GM20431 (cell line): ENCODE results near the gene AP3M1.
"Not testable (repeated sequence)": the region's sequence is repeated elsewhere in the genome, so short reads cannot be mapped to it uniquely, and the experiment has no call there.

ENCODE experiments used
- in situ Hi-C: fragments of 300-500 bp; cut with MseI, MboI; formaldehyde crosslinking; loops from one replicate; pipeline ENCODE4 v1.15.0; 2020; ENCODE audit warnings: low sequenced_read_pairs; ENCODE audit not compliant: unreplicated experiment

Gene AP3M1, protein sequence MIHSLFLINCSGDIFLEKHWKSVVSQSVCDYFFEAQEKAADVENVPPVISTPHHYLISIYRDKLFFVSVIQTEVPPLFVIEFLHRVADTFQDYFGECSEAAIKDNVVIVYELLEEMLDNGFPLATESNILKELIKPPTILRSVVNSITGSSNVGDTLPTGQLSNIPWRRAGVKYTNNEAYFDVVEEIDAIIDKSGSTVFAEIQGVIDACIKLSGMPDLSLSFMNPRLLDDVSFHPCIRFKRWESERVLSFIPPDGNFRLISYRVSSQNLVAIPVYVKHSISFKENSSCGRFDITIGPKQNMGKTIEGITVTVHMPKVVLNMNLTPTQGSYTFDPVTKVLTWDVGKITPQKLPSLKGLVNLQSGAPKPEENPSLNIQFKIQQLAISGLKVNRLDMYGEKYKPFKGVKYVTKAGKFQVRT

DNA sequence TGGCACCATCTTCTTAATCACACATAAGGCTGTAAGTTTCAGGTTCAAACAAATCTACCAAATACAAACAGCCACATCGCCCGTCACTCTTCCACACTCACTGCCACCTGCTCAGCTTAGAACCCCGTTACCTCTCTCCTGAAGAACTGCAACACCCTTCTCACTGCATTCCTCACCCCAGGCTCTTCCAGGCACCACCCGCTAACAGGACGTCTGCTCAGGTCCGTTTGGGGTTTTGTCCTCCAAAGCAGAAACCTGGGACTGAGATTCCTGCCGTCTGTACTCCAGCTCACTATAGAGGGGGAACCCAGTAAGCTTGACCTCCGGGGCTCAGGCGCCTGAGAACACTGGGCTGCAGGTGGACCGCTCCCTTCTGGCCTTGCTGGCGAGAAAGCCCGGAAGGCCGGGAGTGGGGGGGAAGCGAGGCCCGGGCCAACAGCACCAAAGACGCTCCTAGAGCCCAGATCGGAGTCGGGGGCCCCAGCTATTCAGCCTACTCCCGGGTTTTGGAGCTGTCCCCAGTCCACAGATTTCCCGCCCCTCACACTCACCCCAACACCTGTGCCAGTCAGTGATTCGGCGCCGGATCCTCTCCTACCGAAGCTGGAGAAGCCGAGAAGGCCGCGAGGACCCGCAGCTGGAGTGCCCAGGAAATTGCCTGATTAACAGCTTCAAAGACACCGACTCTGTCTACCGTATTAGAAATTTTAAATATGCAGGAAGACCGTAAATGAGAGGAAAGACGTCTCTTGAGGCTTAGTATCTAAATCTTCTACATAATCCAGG, at the start of gene AP3M1:
TSS of gene AP3M1 (minus strand) at position 625 of the 786 bp plus-strand sequence. CDS start 12,449 bp downstream, outside the sequence.
- in situ Hi-C loops, result no loop called here

DNA sequence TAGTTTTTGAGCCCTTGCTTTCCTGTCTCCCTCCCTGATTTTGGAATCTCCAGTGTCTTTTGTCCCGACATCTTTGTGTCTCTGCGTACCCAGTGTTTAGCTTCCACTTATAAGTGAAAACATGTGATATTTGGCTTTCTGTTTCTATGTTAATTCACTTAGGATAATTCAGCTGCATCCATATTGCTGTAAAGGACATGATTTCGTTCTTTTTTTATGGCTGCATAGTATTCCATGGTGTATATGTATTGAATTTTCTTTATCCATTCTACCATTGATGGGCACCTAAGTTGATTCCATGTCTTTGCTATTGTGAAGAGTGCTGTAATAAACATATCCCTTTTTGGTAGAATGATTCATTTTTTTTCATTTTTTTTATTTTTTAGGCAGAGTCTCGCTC, 48.7 kb upstream of the AP3M1 start:
- in situ Hi-C loops, result no loop called here

DNA sequence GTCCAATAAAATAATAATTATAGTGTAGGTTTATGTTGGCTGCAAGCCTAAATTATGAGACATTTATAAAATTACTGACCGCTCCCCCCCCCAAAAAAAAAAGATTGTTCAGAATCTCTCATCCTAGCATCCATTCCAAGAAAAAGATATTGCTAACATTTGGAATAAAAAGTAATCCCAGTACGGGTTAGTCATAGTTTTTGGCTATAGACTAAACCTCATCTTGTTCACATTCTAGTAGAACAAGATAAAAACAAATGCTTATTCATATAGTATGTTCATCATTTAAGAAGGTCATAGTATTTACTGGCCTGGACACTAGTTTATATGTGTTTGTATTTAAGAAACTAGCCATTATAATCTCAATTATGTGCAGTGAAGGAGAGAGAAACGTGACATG, 44.4 kb upstream of the AP3M1 start:
- in situ Hi-C loops, result no loop called here

DNA sequence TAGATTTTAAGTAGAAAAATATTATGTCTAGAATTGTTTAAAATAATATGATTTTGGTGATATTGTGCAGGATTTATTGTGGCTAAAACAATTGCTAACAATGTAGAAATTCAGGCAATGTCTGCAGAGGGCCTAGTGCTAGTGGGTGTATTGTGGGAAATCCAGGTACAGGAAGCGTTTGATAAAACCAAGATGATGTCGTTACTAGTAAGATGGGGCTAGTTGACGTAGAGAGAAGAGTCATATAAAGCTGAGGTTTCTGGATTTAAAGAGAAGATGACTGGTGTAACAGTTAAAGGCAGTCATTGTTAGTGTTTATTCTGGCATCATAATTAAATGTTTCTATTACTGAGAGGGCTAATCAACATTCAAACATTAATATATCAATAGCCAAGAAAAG, 43.9 kb upstream of the AP3M1 start:
- in situ Hi-C loops, result no loop called here

DNA sequence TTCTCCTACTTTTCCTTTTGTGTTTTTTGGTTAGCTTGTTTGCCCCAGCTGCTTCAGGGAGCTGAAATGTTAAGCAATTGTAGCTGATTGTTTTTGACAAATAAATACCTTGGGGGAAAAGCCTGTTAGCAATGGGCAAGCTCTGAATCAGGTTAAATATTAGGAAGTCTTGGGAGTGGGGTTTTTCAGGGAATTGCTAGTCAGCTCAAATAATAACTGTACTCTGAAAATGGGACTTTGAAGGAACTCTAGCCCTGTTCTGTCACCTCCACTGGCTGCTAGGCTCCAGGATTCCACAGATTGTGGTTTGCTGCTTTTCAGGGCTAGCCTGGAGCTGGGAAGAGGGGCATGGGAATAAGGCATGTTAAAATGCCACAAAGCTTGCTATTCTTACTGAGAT, 39.9 kb upstream of the AP3M1 start:
- in situ Hi-C loops, result no loop called here

DNA sequence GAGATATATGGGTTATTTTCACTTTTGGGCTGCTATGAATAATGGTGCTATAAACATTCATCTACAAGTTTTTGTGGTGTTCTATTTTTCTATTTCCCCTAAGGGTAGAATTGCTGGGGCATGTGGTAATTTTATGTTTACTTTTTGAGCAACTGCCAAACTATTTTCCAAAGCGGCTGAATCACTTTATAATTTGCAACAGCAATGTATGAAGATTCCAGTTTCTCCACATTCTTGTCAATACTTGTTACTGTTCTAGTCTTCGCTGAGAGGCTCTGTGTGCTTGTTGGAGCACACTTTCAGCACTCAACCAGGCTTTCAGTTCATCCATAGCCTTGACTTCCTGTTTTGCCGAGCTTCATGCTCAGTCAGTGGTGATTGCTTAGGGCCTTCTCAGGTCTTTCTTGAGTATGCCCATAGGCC, 39.4 kb upstream of the AP3M1 start:
- in situ Hi-C loops, result no loop called here

DNA sequence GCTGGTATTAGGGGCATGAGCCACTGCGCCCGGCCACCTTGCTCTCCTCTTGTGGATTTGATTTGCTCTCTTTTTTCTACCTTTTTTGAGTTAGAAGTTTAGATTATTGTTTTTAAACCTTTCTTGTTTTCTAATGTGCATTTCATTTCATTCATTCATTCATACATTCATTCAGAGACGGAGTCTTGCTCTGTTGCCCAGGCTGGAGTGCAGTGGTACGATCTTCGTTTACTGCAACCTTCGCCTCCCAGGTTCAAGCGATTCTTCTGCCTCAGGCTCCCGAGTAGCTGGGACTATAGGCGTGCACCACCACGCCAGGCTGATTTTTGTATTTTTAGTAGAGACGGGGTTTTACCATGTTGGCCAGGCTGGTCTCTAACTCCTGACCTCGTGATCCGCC, 38.0 kb upstream of the AP3M1 start:
- in situ Hi-C loops, result not testable (repeated sequence)

DNA sequence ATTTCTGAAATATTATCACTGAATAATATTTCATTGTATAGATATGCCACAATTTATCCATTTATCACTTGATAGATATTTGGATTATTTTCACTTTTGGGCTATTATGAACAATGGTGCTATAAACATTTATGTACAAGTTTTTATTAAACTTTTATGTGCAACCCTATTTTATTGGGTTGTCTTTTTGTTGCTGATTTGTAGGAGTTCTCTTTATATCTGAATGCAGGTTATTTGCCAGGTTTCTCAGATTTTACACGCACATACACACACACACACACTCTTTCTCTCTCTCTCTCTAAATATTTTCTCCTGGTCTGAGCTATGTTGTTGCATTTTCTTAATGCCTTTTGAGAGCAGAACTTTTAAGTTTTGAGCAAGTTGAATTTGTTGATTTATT, 36.6 kb upstream of the AP3M1 start:
- in situ Hi-C loops, result no loop called here

DNA sequence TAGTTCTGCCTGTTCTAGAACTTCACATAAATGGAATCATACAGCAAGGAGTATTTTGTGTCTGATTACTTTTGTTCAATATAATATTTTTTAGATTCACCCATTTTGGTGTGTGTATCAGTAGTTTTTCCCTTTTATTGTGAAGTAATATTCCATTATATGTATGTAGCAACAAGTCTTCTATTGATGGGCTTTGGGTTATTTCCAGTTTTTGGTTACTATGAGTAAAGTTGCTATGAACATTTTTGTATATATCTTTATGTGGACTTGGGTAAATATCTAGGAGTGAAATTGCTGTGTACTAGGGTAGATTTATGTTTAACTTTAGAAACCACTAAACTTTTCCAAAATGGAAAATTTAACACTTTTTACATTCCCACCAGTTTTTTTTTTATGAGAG, 36.0 kb upstream of the AP3M1 start:
- in situ Hi-C loops, result no loop called here

DNA sequence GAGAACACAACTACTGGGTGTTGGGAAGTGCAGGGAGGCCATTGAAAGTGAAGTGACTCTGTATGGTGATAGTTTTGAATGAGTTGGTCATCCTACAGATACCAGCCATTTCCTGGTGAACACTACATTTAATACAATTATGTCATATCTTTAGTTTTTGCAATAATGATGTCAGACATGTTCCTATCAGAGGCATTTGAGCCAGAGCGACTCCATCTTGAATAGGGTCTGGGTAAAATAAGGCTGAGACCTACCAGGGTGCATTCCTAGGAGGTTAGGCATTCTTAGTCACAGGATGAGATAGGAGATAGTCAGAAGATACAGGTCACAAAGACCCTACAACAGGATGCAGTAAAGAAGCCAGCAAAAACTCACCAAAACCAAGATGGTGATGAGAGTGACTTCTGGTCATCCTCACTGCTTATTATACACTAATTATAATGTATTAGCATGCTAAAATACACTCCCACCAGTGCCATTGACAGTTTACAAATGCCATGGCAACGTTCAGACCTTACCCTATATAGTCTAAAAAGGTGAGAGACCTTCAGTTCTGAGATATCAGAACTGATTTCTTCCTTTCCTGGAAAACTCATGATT, 28.6 kb upstream of the AP3M1 start:
- in situ Hi-C loops, result no loop called here

DNA sequence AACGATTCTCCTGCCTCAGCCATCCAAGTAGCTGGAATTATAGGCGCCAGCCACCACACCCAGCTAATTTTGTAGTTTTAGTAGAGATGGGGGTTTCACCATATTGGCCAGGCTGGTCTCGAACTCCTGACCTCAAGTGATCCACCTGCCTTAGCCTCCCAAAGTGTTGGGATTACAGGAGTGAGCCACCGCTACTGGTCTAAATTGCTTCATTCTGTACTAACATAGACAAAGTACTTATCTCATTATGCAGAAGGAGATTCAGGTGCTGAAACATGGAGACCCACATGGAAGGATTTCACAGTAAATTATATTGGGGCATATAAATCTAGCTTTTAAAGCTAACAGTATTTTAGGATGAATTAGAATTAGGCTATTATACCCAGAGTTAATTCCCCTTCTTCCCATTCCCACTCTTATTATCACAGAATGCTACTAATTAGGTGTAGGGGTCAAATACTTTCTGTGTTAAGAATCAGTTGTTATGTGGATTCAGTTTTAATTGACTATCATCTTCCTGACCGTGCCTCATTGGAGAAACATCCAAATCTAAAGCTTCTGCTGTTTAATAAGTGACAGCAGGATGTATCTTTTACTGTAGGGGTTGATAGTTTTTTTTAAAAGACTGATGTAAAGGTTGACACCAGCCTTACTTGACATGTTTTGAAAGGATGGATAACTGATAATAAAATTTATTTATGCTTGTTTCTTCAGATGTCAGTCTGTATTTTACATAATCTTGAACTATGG, 27.6 kb upstream of the AP3M1 start:
- in situ Hi-C loops, result no loop called here

DNA sequence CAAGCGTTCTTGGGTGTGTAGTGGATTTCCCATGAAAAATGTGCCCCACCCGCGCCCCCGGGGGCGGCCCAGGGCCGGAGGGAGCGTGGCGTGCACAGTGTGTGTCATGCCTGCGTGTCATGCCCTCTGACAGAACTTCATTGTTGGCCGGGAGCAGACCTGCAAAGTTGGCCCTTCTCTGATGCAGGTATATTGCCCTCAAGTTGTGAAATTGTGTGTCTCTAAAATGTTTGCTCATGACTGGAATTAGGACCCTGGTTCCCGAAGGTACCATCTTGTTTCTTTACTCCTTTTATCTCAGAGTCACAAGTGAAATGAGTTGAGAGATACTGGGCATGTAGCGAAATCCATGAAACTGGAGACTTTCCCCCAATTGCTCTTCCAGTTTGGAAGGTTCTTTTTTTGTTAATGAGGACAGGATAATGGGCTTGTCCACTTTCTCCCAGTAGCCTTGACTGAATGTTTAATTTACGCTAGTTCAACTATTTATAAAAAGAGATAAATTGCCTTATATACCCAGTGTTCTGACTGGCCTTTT, 26.6 kb upstream of the AP3M1 start:
- in situ Hi-C loops, result no loop called here

DNA sequence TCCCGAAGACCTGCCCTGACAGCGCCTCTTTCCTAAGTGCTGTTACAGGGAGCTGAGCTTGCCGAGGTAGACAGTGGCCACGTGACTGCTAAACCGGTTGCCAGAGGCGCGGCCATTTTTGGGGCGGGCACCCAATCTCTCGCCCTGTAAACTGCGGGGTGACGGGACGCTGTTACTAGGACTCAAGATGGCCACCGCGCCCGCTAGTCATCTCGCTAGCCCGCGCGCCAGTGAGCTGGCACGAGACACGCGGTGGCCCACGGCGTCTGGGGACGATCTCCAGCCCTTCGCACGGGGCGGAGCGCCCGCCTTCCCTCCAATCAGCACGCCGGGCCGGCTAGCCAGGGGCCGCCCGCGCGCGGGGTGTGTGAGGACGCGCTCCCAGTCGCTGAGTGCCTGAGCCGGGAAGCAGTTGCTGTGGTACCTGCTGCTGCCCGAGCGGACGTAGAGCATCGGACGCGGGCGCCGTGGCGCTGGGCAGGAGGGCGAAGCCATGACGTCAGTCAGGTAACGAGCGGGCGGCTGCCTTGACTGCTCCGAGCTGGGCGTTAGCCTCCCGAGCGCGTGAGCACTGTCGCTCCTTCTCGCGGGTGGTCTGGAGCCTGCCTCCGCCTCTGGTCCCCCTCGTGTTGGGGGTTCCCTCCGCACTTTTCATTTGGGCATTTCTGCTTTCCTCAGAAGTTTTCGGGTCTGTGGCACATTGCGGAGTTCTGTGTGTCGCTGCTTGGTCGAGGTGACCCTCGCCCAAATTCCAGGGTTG, 25.9 kb upstream of the AP3M1 start:
- in situ Hi-C loops, result no loop called here

DNA sequence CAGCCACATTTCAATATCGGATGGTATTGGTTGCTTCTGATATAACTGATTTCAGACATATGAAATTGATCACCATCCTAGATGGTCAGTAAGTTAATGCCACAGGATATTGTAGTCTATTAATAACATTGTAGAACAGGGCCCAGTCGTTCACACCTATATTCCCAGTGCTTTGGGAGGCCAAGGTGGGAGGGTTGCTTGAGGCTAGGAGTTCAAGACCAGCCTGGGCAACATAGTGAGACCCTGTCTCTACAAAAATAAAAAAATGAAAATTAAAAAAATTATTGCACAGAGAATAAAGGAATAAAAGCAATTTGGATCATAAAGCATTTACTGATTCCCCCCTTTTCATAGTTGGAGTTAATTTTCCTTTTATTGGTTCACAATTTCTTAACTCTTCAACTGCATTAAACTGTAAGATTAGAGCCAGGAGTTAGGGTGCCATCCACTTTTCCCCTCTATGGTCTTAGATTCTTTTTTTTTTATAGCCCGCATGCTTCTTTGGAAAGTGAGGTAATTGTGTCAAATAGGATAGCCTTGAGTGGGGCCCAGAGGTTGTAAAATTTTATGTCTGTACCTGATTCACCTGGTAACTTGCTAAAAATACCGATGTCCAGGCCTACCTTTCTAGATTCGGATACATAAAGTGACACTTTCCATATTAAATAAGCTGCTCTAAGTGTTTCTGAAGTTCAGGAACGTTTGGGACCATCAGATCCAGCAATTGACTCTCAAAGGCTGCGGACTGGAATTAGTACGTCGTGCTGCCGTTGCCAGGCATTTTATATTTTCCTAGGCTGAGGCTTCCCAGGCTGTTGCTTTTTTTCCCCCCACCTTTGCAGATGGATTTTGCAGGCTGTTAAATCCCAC, 25.1 kb upstream of the AP3M1 start:
- in situ Hi-C loops, result no loop called here

DNA sequence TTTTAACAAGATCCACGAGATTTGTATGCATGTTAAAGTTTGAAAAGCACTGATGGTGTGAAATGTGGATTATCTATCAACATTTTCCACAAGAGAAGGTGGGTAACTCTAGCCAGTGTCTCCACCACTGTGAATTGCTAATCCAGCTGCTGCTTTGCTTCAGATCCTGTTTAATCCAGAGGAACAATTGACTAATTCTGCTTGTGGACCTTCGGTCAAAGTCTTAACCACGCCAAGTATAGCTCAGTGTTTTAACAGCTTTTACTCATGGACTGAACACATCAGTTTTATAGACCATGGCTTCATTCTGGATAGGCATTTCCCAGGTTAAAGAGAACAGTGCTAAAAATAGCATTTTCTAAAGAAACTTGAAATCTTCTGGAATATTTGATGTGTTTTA, 23.9 kb upstream of the AP3M1 start:
- in situ Hi-C loops, result no loop called here

DNA sequence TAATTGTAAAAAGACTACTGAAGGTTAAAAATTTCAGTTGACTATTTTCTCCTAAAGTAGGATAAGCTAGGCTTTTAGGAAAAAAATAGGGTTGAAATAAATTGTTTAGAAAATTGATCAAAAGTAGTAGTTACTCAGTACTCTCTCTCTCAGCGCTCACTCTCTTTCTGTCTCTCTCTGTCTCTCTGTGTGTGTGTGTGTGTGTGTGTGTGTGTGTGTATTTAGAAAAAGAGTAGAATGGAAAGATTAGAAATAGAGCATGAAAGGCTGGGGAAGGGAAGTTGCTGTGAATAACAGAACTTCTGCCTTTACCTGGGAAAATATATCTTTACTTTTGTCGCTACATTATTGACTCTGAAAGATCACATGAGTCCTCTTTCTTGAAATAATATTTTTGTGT, 21.0 kb upstream of the AP3M1 start:
- in situ Hi-C loops, result no loop called here

DNA sequence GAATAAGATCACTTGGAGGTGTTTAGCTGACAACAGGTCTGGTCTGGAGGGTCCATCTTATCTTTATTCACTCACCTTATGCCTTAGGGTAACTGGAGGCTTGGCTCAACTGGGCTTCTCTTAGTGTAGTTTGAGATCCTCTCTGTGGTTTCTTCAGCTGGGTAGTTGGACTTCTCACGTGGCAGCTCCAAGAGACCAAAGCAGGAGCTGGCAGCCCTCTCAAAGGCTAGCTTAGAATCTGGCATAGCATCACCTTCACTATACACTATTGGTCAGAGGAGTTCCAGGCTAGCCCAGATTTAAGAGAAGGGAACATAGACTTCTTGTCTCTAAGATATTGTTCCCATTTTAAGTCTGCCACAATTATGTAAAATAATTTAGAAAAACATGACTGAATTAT, 16.8 kb upstream of the AP3M1 start:
- in situ Hi-C loops, result no loop called here

DNA sequence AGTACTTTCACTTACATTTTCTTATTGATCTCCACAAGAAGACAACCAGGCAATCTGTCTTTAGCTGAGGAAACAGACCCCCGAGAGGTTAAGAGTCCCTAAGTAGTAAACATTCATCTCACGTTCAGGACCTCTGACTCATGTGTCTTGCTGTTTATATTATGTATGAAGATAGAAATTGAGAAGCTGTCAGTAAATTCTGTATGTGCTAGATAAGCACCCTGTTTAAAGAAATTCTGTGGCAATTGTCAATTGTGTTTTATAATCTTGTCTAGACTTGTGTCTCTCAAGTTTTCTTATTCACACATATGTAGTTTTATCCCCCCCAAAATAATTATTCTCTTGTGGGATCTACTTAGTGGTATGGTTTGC, 14.9 kb upstream of the AP3M1 start:
- in situ Hi-C loops, result no loop called here
